HEK293T (cell line): Measurements from ENCODE around the gene QKI.

Experiments used
- CTCF ChIA-PET: fragments of 350-600 bp; formaldehyde crosslinking; extraction: SDS; loops from one replicate; lab custom pipeline; 2021; ENCODE audit warnings: antibody characterized with exemption, inconsistent platforms; lab: Yijun Ruan, JAX
- POLR2A ChIA-PET: fragments of 350-600 bp; formaldehyde crosslinking; extraction: SDS; loops from one replicate; lab custom pipeline; 2020; ENCODE audit warnings: antibody characterized with exemption, inconsistent platforms; lab: Yijun Ruan, JAX
- DNase-seq: peaks from one replicate; pipeline ENCODE4 v3.0.0; 2012; ENCODE audit warnings: mixed read lengths; ENCODE audit errors: extremely low spot score
- ARNT ChIP-seq: fragments of 450-650 bp; IDR thresholded peaks from 2 replicates; pipeline ENCODE4 v1.6.1; 2017; ENCODE audit warnings: mild to moderate bottlenecking
- BHLHE40 ChIP-seq: fragments of 450-650 bp; IDR thresholded peaks from 2 replicates; pipeline ENCODE4 v1.6.1; 2016; ENCODE audit warnings: mild to moderate bottlenecking, moderate library complexity, borderline replicate concordance
- CTBP1 ChIP-seq: fragments of 450-650 bp; IDR thresholded peaks from 2 replicates; pipeline ENCODE4 v1.6.1; 2016; ENCODE audit warnings: borderline replicate concordance
- ELF4 ChIP-seq: fragments of 450-650 bp; IDR thresholded peaks from 2 replicates; pipeline ENCODE4 v1.6.1; 2017; ENCODE audit warnings: antibody characterized with exemption
- FOXA1 ChIP-seq: fragments of 450-650 bp; IDR thresholded peaks from 2 replicates; pipeline ENCODE4 v1.6.1; 2016; ENCODE audit warnings: mild to moderate bottlenecking
- FOXK2 ChIP-seq: fragments of 450-650 bp; IDR thresholded peaks from 2 replicates; pipeline ENCODE4 v1.6.1; 2016; ENCODE audit warnings: mild to moderate bottlenecking
- FOXM1 ChIP-seq: fragments of 450-650 bp; IDR thresholded peaks from 2 replicates; pipeline ENCODE4 v1.6.1; 2017; ENCODE audit warnings: mild to moderate bottlenecking, borderline replicate concordance
- HDGF ChIP-seq: fragments of 450-650 bp; IDR thresholded peaks from 2 replicates; pipeline ENCODE4 v1.6.1; 2017; ENCODE audit warnings: antibody characterized with exemption, borderline replicate concordance
- L3MBTL2 ChIP-seq: fragments of 450-650 bp; conservative IDR thresholded peaks from 2 replicates; pipeline ENCODE4 v1.6.1; 2016; ENCODE audit warnings: mild to moderate bottlenecking
- LEF1 ChIP-seq: fragments of 450-650 bp; IDR thresholded peaks from 2 replicates; pipeline ENCODE4 v1.6.1; 2017; ENCODE audit warnings: mild to moderate bottlenecking, borderline replicate concordance
- NFRKB ChIP-seq: fragments of 450-650 bp; IDR thresholded peaks from 2 replicates; pipeline ENCODE4 v1.6.1; 2016; ENCODE audit warnings: mild to moderate bottlenecking, moderate library complexity
- SP1 ChIP-seq: fragments of 450-650 bp; IDR thresholded peaks from 2 replicates; pipeline ENCODE4 v1.6.1; 2017
- SUZ12 ChIP-seq: fragments of 450-650 bp; IDR thresholded peaks from 2 replicates; pipeline ENCODE4 v1.6.1; 2016; ENCODE audit warnings: mild to moderate bottlenecking
- TARDBP ChIP-seq: fragments of 450-650 bp; IDR thresholded peaks from 2 replicates; pipeline ENCODE4 v1.6.1; 2016
- ZNF384 ChIP-seq: fragments of 450-650 bp; IDR thresholded peaks from 2 replicates; pipeline ENCODE4 v1.6.1; 2016
- TF ChIP-seq, protein P1 (sequence below): fragments of 450-650 bp; IDR thresholded peaks from 2 replicates; pipeline ENCODE4 v1.6.1; 2016

Gene QKI

DNA sequence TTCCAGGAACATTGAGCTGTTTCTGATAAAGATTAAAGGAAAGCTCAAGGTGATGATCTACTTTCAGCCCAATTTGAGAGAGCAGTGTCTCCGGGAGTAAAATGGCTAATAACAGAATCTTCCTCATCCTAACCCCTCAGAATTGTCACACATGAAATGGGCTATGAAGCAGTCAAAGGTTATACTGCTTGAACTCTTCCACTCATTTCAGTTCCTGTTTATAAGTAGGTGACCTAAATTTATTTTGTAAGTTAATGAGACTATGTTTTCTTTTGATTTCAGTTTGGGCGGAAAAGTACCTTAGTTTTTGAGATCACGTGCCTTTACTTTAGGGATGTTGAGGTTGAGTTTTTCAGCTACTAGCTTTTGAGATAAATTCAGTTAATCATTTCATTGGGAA lies 47.2 kb downstream of the QKI start:
- ChIA-PET CTCF (no interaction called here), POLR2A (no interaction called here)
- no peak for DNase-seq
- TF ChIP-seq, protein P1, sequence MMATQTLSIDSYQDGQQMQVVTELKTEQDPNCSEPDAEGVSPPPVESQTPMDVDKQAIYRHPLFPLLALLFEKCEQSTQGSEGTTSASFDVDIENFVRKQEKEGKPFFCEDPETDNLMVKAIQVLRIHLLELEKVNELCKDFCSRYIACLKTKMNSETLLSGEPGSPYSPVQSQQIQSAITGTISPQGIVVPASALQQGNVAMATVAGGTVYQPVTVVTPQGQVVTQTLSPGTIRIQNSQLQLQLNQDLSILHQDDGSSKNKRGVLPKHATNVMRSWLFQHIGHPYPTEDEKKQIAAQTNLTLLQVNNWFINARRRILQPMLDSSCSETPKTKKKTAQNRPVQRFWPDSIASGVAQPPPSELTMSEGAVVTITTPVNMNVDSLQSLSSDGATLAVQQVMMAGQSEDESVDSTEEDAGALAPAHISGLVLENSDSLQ = no peak
- TF ChIP-seq L3MBTL2 (no peak), BHLHE40 (no peak), NFRKB (no peak), ARNT (no peak), FOXM1 (no peak), ZNF384 (no peak), CTBP1 (no peak), HDGF (no peak), SUZ12 (no peak), ELF4 (no peak), LEF1 (no peak), FOXA1 (no peak), SP1 (no peak), TARDBP (no peak), FOXK2 (no peak)

DNA sequence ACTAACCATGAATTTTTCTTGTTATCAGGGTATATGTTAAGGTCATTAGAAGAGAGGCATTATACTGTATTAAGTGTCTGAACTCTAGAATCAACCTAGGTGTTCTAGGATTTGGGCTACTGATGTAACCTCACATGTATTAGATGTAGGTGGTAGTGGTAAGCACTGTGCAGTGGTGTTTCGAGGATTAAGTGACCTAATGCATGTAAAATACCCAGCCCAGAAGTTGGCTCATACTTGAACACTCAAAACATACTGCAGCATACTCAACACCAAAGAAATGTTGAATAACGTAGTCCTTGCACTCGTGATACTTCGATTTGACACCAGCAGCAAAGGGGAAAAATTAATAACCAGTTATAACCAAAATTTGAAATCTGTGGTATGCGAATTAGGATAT lies 48.7 kb downstream of the QKI start:
- ChIA-PET POLR2A (no interaction called here), CTCF (no interaction called here)
- no peak for DNase-seq
- TF ChIP-seq BHLHE40 (no peak), HDGF (no peak), CTBP1 (no peak), SP1 (no peak), FOXA1 (no peak), SUZ12 (no peak), FOXM1 (no peak), FOXK2 (no peak), LEF1 (no peak), L3MBTL2 (no peak), ZNF384 (no peak), NFRKB (no peak), ELF4 (no peak), TARDBP (no peak), ARNT (no peak)
- TF ChIP-seq, protein P1 = no peak

DNA sequence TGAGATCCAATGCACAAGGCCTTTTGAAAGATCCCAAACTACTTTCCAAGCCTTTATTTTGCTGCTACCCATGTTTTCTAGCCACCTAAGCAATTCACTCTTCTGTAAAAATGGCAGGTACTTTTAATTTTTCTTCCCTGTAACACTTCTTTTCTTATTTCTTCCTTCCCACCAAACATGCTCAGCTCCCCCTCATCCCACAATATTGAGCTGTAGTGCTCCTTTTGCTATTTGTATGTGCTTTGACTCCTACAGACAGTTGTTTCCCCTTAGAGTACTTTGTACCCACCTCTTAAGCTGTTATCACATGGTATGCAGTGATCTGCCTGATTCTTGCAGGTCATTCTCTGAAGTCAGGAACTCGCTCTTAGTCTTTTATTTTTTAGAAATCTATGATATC lies 49.3 kb downstream of the QKI start:
- TF ChIP-seq CTBP1 = no peak
- no peak for TF ChIP-seq SUZ12
- TF ChIP-seq, protein P1 = no peak
- no peak for TF ChIP-seq FOXA1
- TF ChIP-seq ZNF384 = no peak
- TF ChIP-seq HDGF = no peak
- POLR2A ChIA-PET = no interaction called here
- CTCF ChIA-PET = no interaction called here
- no peak for DNase-seq

DNA sequence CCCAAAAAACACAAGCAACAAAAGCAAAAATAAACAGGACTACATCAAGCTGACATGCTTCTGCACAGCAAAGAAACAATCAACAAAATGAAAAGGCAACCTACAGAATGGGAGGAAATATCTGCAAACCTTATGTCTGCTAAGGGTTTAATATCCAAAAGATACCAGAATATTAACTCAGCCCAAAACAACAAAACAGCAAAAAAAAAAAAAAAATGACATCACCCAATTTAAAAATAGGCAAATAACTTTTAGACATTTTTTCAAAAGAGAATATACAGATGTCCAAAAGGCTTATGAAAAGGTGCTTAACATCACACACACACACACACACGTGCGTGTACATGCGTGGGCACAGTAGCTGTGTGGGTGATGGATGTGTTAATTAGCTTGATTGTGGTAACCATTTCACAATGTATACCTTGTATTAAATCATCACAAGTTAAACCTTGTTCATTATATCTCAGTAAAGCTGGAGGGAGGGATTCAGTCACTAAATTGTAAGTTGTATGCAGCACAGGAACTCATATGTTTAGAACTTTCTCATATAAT lies 52.4 kb downstream of the QKI start:
- no peak for DNase-seq
- CTCF ChIA-PET = no interaction called here
- POLR2A ChIA-PET = no interaction called here
- TF ChIP-seq L3MBTL2 = no peak
- no peak for TF ChIP-seq FOXA1
- TF ChIP-seq NFRKB = no peak
- no peak for TF ChIP-seq LEF1
- TF ChIP-seq ELF4 = no peak

DNA sequence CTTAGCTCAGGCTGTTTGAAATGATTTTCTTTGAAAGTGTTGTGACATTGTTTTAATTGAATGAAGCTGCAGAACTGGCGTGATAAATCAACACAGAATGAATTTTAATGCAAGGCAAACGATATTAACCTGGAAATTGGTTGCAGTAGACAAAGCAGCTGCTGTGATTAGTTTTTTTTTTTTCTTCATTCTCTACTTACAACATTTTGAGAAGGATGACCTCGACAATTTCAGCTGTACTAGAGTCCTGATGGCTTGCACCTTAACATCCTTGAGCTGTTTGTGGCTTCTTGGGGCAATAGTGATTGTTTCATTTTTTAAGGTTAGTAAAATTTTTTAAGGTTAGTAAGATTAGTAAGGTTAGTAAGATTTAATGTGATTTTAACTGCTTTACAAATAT lies 54.2 kb downstream of the QKI start:
- DNase-seq = no peak
- ChIA-PET CTCF (no interaction called here), POLR2A (no interaction called here)
- TF ChIP-seq SP1 (no peak), CTBP1 (no peak), LEF1 (no peak), NFRKB (no peak), TARDBP (no peak), ARNT (no peak), ZNF384 (no peak), FOXM1 (no peak), FOXA1 (no peak), L3MBTL2 (no peak), FOXK2 (no peak), ELF4 (no peak), SUZ12 (no peak), HDGF (no peak), BHLHE40 (no peak)
- TF ChIP-seq, protein P1 = no peak

DNA sequence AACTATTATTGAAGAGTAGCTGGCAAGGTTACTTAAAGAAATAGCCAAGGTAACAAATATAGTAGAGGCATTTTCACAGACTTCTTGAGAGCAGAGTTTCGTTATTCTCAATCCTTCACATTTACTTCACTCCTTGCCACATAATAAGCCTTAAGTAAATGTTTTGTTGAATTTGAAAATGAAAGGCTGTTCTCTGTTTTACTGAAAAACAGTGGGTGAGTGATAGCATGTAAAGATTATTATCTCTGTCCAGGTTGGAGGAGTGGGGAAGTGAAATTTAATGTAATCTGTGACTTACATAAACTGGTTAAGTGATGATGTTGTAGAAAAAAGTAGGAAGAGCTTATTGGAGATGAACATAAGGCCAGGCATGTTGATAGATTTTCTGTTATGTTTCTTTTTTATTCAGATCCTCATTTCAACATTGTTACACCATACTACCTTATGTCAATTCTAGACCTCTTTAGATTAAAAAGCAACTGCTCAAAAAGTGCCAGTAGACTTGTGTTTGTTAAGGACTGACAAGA lies 55.0 kb downstream of the QKI start:
- ChIA-PET CTCF (no interaction called here), POLR2A (no interaction called here)
- no peak for TF ChIP-seq FOXA1
- TF ChIP-seq FOXM1 = no peak
- no peak for TF ChIP-seq SP1
- no peak for TF ChIP-seq FOXK2
- TF ChIP-seq L3MBTL2 = no peak
- no peak for TF ChIP-seq HDGF
- no peak for TF ChIP-seq ZNF384
- TF ChIP-seq BHLHE40 = no peak
- DNase-seq = no peak
